Panc1 (cell line): ENCODE data around the gene LRRC73. TPM values are rescaled to one million over a fixed set of nuclear protein-coding genes. Genes with fewer than 3 reads are reported as not detected.

Experiments used
- ATAC-seq: fragments of 200-7000 bp; cut with Tn5 transposase; 2 replicates; pipeline ENCODE4 v1.9.1; 2020; ENCODE audit warnings: mild to moderate bottlenecking, moderate library complexity
- BruUV-seq: library from RNA; stranded (reverse); fragments of 400-500 nt; replicated peaks from 2 replicates; lab custom pipeline; 2021; lab: Mats Ljungman, UMichigan
- CTCF ChIA-PET: fragments of 300-600 bp; sonication (Branson Sonifier 250); formaldehyde crosslinking; loops from one replicate; lab custom pipeline; 2022; ENCODE audit warnings: antibody characterized with exemption; lab: Charles Lee
- POLR2A ChIA-PET: fragments of 300-600 bp; sonication (Branson Sonifier 250); formaldehyde crosslinking; loops from one replicate; lab custom pipeline; 2022; ENCODE audit warnings: antibody characterized with exemption; lab: Charles Lee
- DNase-seq: peaks from one replicate; pipeline ENCODE4 v3.0.0-alpha.2; 2010; ENCODE audit warnings: low read depth, low spot score
- H3K27ac ChIP-seq: 2 replicates; pipeline ENCODE4 v1.5.1; 2011; ENCODE audit warnings: mild to moderate bottlenecking, low read length, inconsistent platforms
- H3K27me3 ChIP-seq: fragments of 200-500 bp; sonication (Bioruptor generic); 2 replicates; pipeline ENCODE4 v1.6.0; 2014; ENCODE audit warnings: low read length, inconsistent platforms; ENCODE audit not compliant: control insufficient read depth, insufficient read depth
- H3K36me3 ChIP-seq: fragments of 200-500 bp; sonication (Bioruptor generic); 2 replicates; pipeline ENCODE4 v1.5.1; 2014; ENCODE audit warnings: inconsistent platforms, mild to moderate bottlenecking, low read length, moderate library complexity; ENCODE audit not compliant: control insufficient read depth, insufficient read depth
- H3K4me1 ChIP-seq: 2 replicates; pipeline ENCODE4 v1.5.1; 2011; ENCODE audit warnings: inconsistent platforms, mild to moderate bottlenecking, low read length, moderate library complexity; ENCODE audit not compliant: control insufficient read depth, insufficient read depth
- H3K4me3 ChIP-seq, 2 experiments: 2 replicates each; pipeline ENCODE4 v1.5.1; 2011 to 2012; ENCODE audit warnings: low read depth in 2 of 2, low read length in 2 of 2, mild to moderate bottlenecking in 2 of 2, inconsistent platforms in 1 of 2, moderate library complexity in 1 of 2
- H3K9me3 ChIP-seq: fragments of 200-500 bp; sonication (Bioruptor generic); 2 replicates; pipeline ENCODE4 v1.5.1; 2014; ENCODE audit warnings: low read depth, mild to moderate bottlenecking, inconsistent platforms, low read length, moderate library complexity; ENCODE audit not compliant: control insufficient read depth, insufficient read depth
- CTCF ChIP-seq: fragments of 450-650 bp; IDR thresholded peaks from 2 replicates; pipeline ENCODE4 v1.5.1; 2017; ENCODE audit warnings: mild to moderate bottlenecking
- POLR2AphosphoS5 ChIP-seq: IDR thresholded peaks from 2 replicates; pipeline ENCODE4 v1.6.1; 2012; ENCODE audit warnings: mild to moderate bottlenecking, low read depth, low read length, moderate library complexity
- REST ChIP-seq, 2 experiments: IDR thresholded peaks; 2 replicates each; pipeline ENCODE4 v1.6.1; 2011 to 2012; ENCODE audit warnings: low read depth in 2 of 2, control low read depth in 1 of 2, low read length in 1 of 2, mild to moderate bottlenecking in 1 of 2, moderate library complexity in 1 of 2; ENCODE audit not compliant: insufficient read depth in 1 of 2
- SIN3A ChIP-seq: IDR thresholded peaks from 2 replicates; pipeline ENCODE4 v1.6.1; 2012; ENCODE audit warnings: low read depth, mild to moderate bottlenecking, low read length, moderate library complexity, borderline replicate concordance; ENCODE audit not compliant: insufficient read depth
- TCF7L2 ChIP-seq: IDR thresholded peaks from 2 replicates; pipeline ENCODE4 v1.6.1; 2011; ENCODE audit warnings: mild to moderate bottlenecking, low read depth, low read length, inconsistent platforms
- in situ Hi-C: cut with HindIII; loops from 2 replicates; pipeline ENCODE4 v1.10.0; 2016; ENCODE audit warnings: low sequenced_read_pairs, low pct_unique_long_range_greater_than_20kb
- intact Hi-C: fragments of 100-400 bp; cut with micrococcal nuclease; formaldehyde crosslinking; loops from one replicate; pipeline ENCODE4 v1.10.0; 2022; ENCODE audit not compliant: unreplicated experiment
- total RNA-seq: library from RNA; stranded (reverse); gene quantifications from one replicate; pipeline ENCODE4 v1.2.1, GENCODE V29; 2021; ENCODE audit not compliant: unreplicated experiment

Gene LRRC73
- total RNA-seq, 1 experiment from 2014 or later = 2.9 TPM

GRCh38 chr6:43497129-43497396, 13.1 kb downstream of the LRRC73 start:
- POLR2A ChIA-PET = interaction anchor here (0.6 kb wide), 1 partner anchor 70 kb away, joined by 4 read pairs; the partner anchor contains the start of gene ABCC10
- no peaks in the 10 kb centered on the region for H3K9me3 ChIP-seq
- DNase-seq (no peak), ATAC-seq (no peak)
- TF ChIP-seq TCF7L2 = no peak
- TF ChIP-seq REST (IDR thresholded peaks at IDR 0.05; ENCODE audit: insufficient read depth in 1 of 2, low read depth in 2 of 2, low read length in 1 of 2) = no peak
- no peak for TF ChIP-seq CTCF
- no peak for TF ChIP-seq POLR2AphosphoS5
- TF ChIP-seq SIN3A = no peak
- CTCF ChIA-PET = interaction anchor here (1.0 to 1.6 kb wide), 2 partner anchors 10 to 234 kb away, joined by 3 to 6 read pairs; no protein-coding TSS in a partner anchor
- H3K36me3 ChIP-seq = no peaks in the 10 kb centered on the region; the same call in 1 of the 2 replicates
- no peak overlapping the region for H3K4me3 ChIP-seq
- H3K27me3 ChIP-seq = no peaks in the 10 kb centered on the region
- no TSS peak for BruUV-seq
- intact Hi-C loops = no loop called here
- H3K27ac ChIP-seq = no peak overlapping the region
- peaks cover 19% of the 10 kb centered on the region for H3K4me1 ChIP-seq
- in situ Hi-C loops = no loop called here

- in situ Hi-C loops (no loop called here), intact Hi-C loops (no loop called here)
- H3K4me1 ChIP-seq = peaks cover 19% of the 10 kb centered on the region
- DNase-seq (no peak), ATAC-seq (peak; percentile 57)
- H3K9me3 ChIP-seq = no peaks in the 10 kb centered on the region
- ChIA-PET CTCF (interaction anchor here (0.6 to 1.6 kb wide), 3 partner anchors 10 to 233 kb away, joined by 3 to 6 read pairs (median 4); no protein-coding TSS in a partner anchor), POLR2A (interaction anchor here (0.6 kb wide), 2 partner anchors 69 to 346 kb away, joined by 4 to 10 read pairs; partner anchors contain the start of gene ABCC10)
- H3K36me3 ChIP-seq = no peaks in the 10 kb centered on the region; the same call in 1 of the 2 replicates
- no peaks in the 10 kb centered on the region for H3K27me3 ChIP-seq
- no peak overlapping the region for H3K4me3 ChIP-seq
- no TSS peak for BruUV-seq
- TF ChIP-seq CTCF = peak; percentile 80
- no peak for TF ChIP-seq POLR2AphosphoS5
- no peak for TF ChIP-seq TCF7L2
- no peak for TF ChIP-seq SIN3A
- TF ChIP-seq REST (IDR thresholded peaks at IDR 0.05; ENCODE audit: insufficient read depth in 1 of 2, low read depth in 2 of 2, low read length in 1 of 2) = no peak
- no peak overlapping the region for H3K27ac ChIP-seq
These were observed 13.6 kb downstream of the LRRC73 start for GRCh38 chr6:43496370-43497128.
